Heart left ventricle (tissue), 16 donors: ENCODE data around the gene C11orf97. TPM values are rescaled to one million over a fixed set of nuclear protein-coding genes. Genes with fewer than 3 reads are reported as not detected.

Source experiments
- ATAC-seq, 4 donors: fragments of 200-7000 bp; cut with Tn5 transposase; one replicate each; pipeline ENCODE4 v1.9.1; 2020 to 2022; ENCODE audit warnings: moderate library complexity in 4 of 4, mild to moderate bottlenecking in 3 of 4, moderate number of reproducible peaks in 1 of 4
- DNase-seq, 5 donors: peaks; one replicate each; pipeline ENCODE4 v3.0.0-alpha.2; 2020
- H3K27ac ChIP-seq, 12 donors: fragments of 200-600 bp; sonication (generic) in 4 of 12; one replicate each; pipeline versions ENCODE4 v1.5.0 to v1.8.0; 2016 to 2022; ENCODE audit warnings: mild to moderate bottlenecking in 2 of 12
- H3K27me3 ChIP-seq, 9 donors: fragments of 200-600 bp; sonication (generic) in 2 of 9; one replicate each; pipeline versions ENCODE4 v1.5.1 to v1.8.0; 2016 to 2022; ENCODE audit warnings: mild to moderate bottlenecking in 3 of 9
- H3K36me3 ChIP-seq, 9 donors: fragments of 200-600 bp; sonication (generic) in 2 of 9; one replicate each; pipeline versions ENCODE4 v1.5.0 to v1.8.0; 2018 to 2022; ENCODE audit warnings: mild to moderate bottlenecking in 2 of 9
- H3K4me1 ChIP-seq, 12 donors: fragments of 200-600 bp; sonication (generic) in 4 of 12; one replicate each; pipeline versions ENCODE4 v1.5.0 to v1.8.0; 2016 to 2022; ENCODE audit warnings: mild to moderate bottlenecking in 3 of 12
- H3K4me3 ChIP-seq, 12 donors: fragments of 200-600 bp; sonication (generic) in 4 of 12; one replicate each; pipeline versions ENCODE4 v1.5.0 to v1.8.0; 2017 to 2022; ENCODE audit warnings: mild to moderate bottlenecking in 9 of 12, moderate library complexity in 4 of 12
- H3K9me3 ChIP-seq, 12 donors: fragments of 200-600 bp; sonication (generic) in 4 of 12; one replicate each; pipeline versions ENCODE4 v1.5.0 to v1.8.0; 2016 to 2022; ENCODE audit warnings: mild to moderate bottlenecking in 1 of 12
- POLR2A ChIP-seq, 2 donors: fragments of 450-650 bp; IDR thresholded peaks; one replicate each; pipeline ENCODE4 v1.6.1; 2017; ENCODE audit warnings: antibody characterized with exemption in 2 of 2, mild to moderate bottlenecking in 2 of 2, moderate library complexity in 2 of 2
- WGBS, 4 donors: extraction: QIAGEN DNeasy Blood & Tissue Kit in 2 of 4; methylation state at CpG; one replicate each; pipeline versions ENCODE4 v1.1.5 to v1.1.7; 2013 to 2018; 5-methylcytosine and 5-hydroxymethylcytosine counted together
- intact Hi-C, 10 donors: fragments of 100-400 bp; cut with DNase I; formaldehyde crosslinking; loops; one replicate each; pipeline versions ENCODE4 v1.11.1 to v1.14.2; 2022
- polyA plus RNA-seq, 2 donors: library from polyadenylated mRNA; stranded (reverse); fragments of 200-250 nt; gene quantifications; one replicate each; pipeline ENCODE4 v1.2.3, GENCODE V29; 2013
- total RNA-seq, 9 donors: library from RNA; depleted of rRNA in 2 of 9; stranded (reverse); fragments of >200 nt in 2 of 9; fragmentation: NEBNext Ultra II Directional in 3 of 9; extraction: Animal tissue kit (Norgen Biotek cat#: 25700) in 3 of 9; gene quantifications; one replicate each; pipeline versions ENCODE4 v1.1.0 to v1.2.4, GENCODE V29; 2016 to 2023
- TF ChIP-seq, protein P1 (sequence below), 12 donors: fragments of 200-600 bp; sonication (generic) in 4 of 12; IDR thresholded peaks; one replicate each; pipeline versions ENCODE4 v1.5.0 to v1.8.0; 2018 to 2022; ENCODE audit warnings: antibody characterized with exemption in 12 of 12, mild to moderate bottlenecking in 5 of 12
- donor health status: ischemic (EF 13 %, LVEDD 7.1; RV severe dilation, severe dysfunction).
- donor health status: healthy with polysubstance abuse.
- donor health status: DM: no; HTN: yes; CAD: no.
- donor health status: DM: no; HTN: no; CAD: no.
- donor health status: ischemic (EF 25% LVEDD 6.9; RV normal size, moderate dysfunction).
- donor health status: ischemic (EF 25% LVEDD 5.7; RV mildly dilated, moderate dysfunction).
- donor health status: healthy.
- donor health status: DM: yes; HTN: yes; CAD: no.
- donor health status: ischemic (EF 35%, LVEDD 5.7; RV mildly dilated, moderate dysfunction).
- donor health status: nonischemic (EF 11% LVEDD 7.7; RV severe dilation, severe dysfunction).
- donor health status: DM: yes; HTN: yes; CAD: no.
- donor health status: PGD.
- donor health status: ischemic (EF 29% LVEDD 5.4; RV normal size, mild dysfunction).
- donor health status: nonischemic (EF 23%, LVEDD 6.1; RV moderate dilation, normal function).

Gene C11orf97
- total and polyA plus RNA-seq, 11 donors = not detected

DNA sequence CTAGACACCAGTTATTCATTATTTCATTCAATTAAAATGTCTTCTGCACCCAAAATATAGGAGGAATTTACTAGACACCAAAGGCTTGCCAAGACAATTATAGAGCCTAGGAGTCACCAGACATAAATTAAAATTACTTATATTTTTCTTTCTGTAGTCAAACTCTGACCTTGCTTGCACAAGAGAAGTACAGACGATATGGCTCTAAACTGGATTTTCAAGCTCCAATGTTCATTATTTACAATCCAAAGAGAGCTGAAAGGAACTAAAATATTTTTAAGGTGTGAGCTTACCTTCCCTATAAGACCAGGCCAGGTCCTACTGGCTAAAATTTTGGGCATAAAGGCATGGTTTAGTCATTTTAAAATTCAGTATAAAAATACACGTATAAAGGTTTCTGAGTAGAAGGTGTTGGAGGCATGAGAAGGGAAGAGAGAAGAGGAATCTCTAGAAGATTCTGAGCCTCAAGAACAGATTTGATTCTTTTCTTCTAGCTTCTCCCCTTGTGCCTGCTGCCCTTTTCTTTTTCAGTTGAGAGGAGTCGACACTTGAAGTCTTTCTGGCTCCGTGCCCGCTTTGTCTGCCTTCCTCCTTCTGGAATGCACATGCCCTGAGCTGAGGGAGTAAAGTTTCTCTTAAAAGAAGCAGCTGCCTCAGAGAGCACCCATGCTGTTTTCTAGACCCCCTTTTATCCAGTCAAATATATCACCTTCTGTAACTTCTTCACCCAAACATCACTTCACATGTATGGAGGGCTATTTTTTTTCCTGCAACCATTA is 13.5 kb downstream of the C11orf97 start:
- TF ChIP-seq, protein P1, sequence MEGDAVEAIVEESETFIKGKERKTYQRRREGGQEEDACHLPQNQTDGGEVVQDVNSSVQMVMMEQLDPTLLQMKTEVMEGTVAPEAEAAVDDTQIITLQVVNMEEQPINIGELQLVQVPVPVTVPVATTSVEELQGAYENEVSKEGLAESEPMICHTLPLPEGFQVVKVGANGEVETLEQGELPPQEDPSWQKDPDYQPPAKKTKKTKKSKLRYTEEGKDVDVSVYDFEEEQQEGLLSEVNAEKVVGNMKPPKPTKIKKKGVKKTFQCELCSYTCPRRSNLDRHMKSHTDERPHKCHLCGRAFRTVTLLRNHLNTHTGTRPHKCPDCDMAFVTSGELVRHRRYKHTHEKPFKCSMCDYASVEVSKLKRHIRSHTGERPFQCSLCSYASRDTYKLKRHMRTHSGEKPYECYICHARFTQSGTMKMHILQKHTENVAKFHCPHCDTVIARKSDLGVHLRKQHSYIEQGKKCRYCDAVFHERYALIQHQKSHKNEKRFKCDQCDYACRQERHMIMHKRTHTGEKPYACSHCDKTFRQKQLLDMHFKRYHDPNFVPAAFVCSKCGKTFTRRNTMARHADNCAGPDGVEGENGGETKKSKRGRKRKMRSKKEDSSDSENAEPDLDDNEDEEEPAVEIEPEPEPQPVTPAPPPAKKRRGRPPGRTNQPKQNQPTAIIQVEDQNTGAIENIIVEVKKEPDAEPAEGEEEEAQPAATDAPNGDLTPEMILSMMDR (IDR thresholded peaks at IDR 0.05) = no peak
- no peak for TF ChIP-seq POLR2A (IDR thresholded peaks at IDR 0.05)

DNA sequence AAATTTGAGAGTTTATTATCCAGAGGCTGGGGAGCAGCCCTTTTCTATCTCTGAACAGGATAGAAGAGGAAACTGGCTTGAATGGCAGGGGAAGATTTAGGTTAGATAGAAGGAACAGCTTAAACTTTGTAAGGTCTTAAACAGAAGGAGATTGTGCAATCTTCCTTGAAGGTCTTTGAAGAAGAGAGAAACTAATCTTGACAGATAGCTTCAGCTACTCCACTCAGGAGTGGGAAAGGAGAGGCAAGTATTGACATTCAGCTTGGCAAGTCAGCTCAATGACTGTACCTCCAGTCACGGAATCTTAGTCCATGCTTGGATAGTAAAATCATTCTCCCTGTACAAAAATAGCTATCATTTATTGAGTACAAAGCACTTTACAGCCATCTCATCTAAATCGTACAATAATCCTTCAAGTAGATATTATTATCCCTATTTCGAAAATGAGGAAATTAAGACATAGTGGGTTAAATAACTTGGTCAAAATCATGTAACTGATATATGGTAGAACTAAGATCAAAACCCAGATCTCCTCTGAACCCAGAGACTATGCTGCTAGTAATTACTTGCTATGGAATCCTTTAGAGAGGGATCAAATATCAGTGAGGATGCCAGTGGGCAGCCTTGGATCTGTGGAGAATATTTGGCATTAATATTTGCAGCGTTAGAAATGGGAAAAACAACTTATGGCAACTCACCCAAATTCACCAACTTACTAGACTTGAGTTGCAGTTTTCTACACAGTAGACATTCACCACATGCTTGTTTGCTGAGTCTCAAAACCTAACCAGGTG is 14.6 kb downstream of the C11orf97 start:
- TF ChIP-seq POLR2A (IDR thresholded peaks at IDR 0.05) = no peak
- TF ChIP-seq, protein P1 (IDR thresholded peaks at IDR 0.05) = no peak

More for the DNA sequence above, 13.5 kb downstream of the C11orf97 start:
- no peak for ATAC-seq
- Histone ChIP-seq H3K4me1 (peaks cover 0 to 18% (median 0%) of the 10 kb centered on the region in 12 donors), H3K4me3 (no peak overlapping the region), H3K36me3 (no peaks in the 10 kb centered on the region), H3K9me3 (no peaks in the 10 kb centered on the region), H3K27me3 (peaks cover 0 to 5% (median 0%) of the 10 kb centered on the region in 9 donors), H3K27ac (no peak overlapping the region)
- whole genome bisulfite sequencing, 4 donors = 35 to 44% (median 39%) methylated on average over 5 of the region's 5 CpGs
- intact Hi-C loops = no loop called here
- DNase-seq = peak; percentile 43 to 83 (median 58)

DNA sequence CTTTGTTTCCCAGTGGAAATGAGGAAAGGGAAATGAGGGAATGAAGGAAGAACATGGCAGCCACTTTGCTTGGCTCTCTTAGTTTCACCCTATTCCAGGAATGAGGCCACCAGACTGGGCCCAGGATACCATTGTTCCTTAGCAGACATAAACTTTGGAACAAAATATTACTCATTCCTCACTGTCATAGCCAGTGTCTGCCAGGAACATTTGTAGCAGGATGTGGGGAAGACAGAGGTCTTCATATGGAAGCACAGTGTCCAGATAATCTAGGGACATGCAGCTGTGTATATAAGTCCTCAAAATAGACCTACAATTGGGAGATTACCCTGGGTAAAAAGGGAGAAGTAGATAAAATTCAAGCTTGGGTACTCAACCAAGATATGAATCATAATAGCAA is 16.3 kb downstream of the C11orf97 start:
- Histone ChIP-seq H3K4me1 (peaks cover 0 to 21% (median 0%) of the 10 kb centered on the region in 12 donors), H3K4me3 (no peak overlapping the region), H3K27ac (no peak overlapping the region), H3K27me3 (peaks cover 0 to 5% (median 0%) of the 10 kb centered on the region in 9 donors), H3K36me3 (no peaks in the 10 kb centered on the region), H3K9me3 (no peaks in the 10 kb centered on the region)
- TF ChIP-seq, protein P1 (IDR thresholded peaks at IDR 0.05) = no peak
- no peak for TF ChIP-seq POLR2A (IDR thresholded peaks at IDR 0.05)
- intact Hi-C loops = no loop called here
- no peak for ATAC-seq
- DNase-seq = no peak

More for the DNA sequence above, 14.6 kb downstream of the C11orf97 start:
- Histone ChIP-seq H3K9me3 (no peaks in the 10 kb centered on the region), H3K4me3 (no peak overlapping the region), H3K4me1 (peaks cover 0 to 18% (median 0%) of the 10 kb centered on the region in 12 donors), H3K27ac (no peak overlapping the region), H3K27me3 (peaks cover 0 to 5% (median 0%) of the 10 kb centered on the region in 9 donors), H3K36me3 (no peaks in the 10 kb centered on the region)
- intact Hi-C loops = no loop called here
- WGBS, 4 donors = 77 to 88% (median 79%) methylated on average over 4 of the region's 4 CpGs
- DNase-seq = no peak
- ATAC-seq = no peak

DNA sequence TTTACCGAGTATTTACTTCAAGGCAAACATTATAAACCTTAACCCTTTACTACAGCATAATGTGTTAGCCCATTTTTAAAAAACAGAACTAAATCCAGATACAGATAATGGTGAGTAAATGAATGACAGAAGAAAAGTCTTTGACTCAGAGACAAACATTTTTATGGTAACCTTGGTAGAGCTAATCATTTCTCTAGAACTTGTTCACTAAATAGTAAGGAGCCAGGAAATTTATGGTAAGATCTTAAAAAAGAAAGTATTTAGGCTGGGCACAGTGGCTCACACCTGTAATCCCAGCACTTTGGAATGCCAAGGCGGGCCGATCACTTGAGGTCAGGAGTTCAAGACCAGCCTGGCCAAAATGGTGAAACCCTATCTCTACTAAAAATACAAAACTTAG is 19.9 kb downstream of the C11orf97 start:
- Histone ChIP-seq H3K4me1 (peaks cover 0 to 21% (median 0%) of the 10 kb centered on the region in 12 donors), H3K9me3 (no peaks in the 10 kb centered on the region), H3K4me3 (no peak overlapping the region), H3K27ac (no peak overlapping the region), H3K36me3 (no peaks in the 10 kb centered on the region), H3K27me3 (no peaks in the 10 kb centered on the region)
- intact Hi-C loops = no loop called here
- WGBS, 4 donors = 95 to 96% (median 96%) methylated on average over 3 of the region's 3 CpGs
- no peak for DNase-seq
- ATAC-seq = no peak
- TF ChIP-seq, protein P1 (IDR thresholded peaks at IDR 0.05) = no peak
- no peak for TF ChIP-seq POLR2A (IDR thresholded peaks at IDR 0.05)
